Measurements from ENCODE around the gene GSG1L.
"Not testable (repeated sequence)": the region's sequence is repeated elsewhere in the genome, so short reads cannot be mapped to it uniquely, and the experiment has no call there.

The GSG1L gene

GRCh38 chr16:27947696-27948095, 115.8 kb downstream of the GSG1L start:
- no peak for DNase-seq (ENCODE audit: low spot score)

GRCh38 chr16:27945233-27945973, 118.1 kb downstream of the GSG1L start:
- no peak for DNase-seq (ENCODE audit: low spot score)

DNA sequence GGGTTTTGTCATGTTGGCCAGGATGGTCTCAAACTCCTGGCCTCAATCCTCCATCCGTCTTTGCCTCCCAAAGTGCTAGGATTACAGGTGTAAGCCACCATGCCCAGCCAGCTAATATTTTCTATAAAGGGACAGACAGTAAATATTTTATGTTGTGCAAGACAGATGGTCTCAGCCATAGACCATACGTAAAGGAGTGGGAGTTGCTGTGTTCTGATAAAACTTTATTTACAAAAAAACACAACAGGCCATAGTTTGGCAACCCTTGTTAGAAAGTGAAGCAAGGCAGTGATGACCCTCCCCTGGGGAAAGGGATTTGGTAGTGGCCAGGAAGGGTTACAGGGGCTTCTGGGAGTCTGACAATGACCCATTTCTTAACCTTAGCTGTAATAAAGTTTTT, 119.7 kb downstream of the GSG1L start:
- no peak for DNase-seq (ENCODE audit: low spot score)

GRCh38 chr16:27942071-27942470, 121.4 kb downstream of the GSG1L start:
- not testable (repeated sequence) for DNase-seq (ENCODE audit: low spot score)

DNA sequence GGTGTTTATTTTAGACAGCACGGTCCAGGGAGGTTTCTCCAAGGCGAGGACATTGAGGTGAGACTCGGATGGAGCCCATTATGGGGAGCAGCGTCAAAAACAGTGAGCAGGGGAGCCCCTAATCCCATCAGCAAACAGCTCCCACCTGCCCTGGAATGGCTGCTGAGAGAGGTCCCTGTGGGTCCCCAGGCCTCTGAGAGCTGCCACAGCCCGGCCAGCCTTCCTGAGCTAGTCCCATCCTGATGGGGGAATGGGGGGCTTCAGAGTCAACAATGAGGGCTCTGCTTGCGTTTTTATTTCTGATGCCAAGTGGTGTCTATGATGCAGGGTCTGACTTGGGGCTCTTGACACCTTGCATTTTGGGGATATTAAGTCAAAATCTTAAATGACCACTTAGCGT, 128.4 kb downstream of the GSG1L start:
- DNase-seq (ENCODE audit: low spot score) = no peak

- no peak for DNase-seq (ENCODE audit: low spot score)
These were observed 130.9 kb downstream of the GSG1L start for GRCh38 chr16:27932542-27933135.

DNA sequence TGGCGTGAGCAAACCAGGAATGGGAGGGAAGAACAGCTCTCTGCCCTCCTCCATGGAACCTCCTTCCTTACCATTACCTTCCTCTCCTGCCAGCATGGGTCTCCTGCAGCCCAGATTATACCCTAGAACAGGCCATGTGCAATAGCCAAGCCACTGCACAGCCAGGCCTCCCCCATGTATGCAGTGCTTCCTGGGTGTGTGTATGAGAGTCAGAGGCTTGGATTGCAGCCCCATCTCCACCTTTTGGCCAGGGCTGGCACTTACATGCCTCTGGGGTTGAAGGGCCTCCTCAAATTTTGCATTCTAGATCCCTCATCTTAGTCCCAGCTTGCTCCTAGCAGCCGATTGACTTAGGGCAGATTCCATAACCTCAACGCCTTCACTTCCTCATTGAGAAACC, 133.7 kb downstream of the GSG1L start:
- DNase-seq (ENCODE audit: low spot score) = no peak

DNA sequence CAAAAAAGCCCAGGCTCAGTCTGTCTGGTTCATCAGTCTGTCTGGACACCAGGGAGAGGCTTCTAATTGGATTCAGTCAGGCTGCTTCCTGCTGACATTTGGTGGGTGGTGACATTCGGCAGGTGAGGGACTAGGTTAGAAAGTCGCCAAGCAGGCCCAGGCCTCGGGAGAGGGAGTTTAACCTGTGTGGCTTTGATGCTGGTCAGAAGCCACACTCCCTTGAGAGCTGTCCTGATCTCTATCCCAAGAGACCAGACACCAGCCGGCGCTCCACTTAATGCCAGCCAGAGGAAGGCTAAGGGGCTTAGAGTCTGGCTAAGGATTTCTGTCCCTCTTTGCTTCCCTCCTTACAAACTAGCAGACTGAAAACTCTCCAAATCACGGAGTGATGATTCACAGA, 135.0 kb downstream of the GSG1L start:
- no peak for DNase-seq (ENCODE audit: low spot score)

DNA sequence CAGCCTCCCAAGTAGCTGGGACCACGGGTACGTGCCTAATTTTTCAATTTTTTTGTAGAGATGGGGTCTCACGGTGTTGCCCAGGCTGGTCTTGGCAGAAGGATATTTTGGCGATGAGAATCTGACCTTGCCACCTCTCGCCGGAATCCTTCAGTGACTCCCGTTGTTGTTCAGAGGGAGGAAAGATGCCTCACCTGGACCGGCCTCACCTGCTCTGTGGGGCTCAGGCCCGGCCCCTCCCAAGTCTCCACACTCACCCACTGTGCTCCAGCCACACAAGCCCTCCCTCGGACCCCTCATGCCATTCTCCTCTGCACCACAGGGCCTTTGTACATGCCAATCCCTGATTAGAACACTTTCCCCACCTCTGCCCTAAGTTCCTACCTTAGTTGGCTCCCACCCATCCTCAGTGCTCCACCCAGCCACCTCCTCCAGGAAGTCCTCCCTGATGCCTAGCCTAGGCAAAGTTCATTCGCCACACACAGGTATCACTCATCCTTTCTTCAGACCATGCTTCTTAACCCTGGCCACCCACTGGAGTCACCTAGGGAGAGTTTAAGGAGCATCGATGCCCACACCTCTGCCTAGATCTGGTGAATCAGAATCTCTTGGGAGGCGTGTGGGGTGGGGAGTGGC, 136.1 kb downstream of the GSG1L start:
- no peak for DNase-seq (ENCODE audit: low spot score)

DNA sequence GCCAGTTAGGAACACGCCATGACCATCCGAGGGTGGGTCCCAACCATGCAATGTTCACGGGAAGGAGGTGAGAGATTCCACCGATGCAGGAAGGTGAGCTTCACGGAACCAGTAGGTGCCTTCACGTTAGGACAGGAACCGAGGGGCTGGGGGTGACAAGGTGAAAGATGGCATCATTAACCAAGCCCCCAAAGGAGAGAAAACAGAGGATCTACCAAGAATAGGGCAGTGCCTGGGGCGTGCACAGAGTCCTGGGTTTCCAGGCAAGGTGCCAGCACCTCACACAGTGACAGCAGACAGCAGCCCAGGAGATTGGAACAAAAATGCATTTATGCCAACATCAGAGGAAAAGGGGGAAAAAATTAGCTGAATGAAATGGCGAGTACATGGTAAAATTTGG, 137.9 kb downstream of the GSG1L start:
- DNase-seq (ENCODE audit: low spot score) = no peak

GRCh38 chr16:27924411-27925118, 138.9 kb downstream of the GSG1L start:
- no peak for DNase-seq (ENCODE audit: low spot score)

GRCh38 chr16:27923751-27924150, 139.8 kb downstream of the GSG1L start:
- no peak for DNase-seq (ENCODE audit: low spot score)

DNA sequence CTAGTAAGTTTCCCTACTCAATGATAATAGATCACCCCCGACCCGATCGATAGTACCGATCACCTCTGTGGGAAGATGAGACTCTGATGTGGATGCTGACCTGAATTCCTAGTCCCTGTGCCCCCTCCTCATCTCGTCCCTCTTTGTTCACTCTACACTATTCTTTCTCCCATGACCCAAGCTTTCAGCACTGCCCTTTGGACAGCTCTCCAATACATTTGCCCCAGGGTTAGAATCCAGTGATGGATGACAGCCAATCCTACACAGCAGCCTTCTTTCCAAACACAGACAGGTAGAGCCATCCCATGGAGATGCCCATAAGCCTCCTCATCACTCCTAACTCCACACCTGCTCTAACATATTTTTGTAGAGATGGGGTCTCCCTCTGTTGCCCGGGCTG, 141.1 kb downstream of the GSG1L start:
- DNase-seq (ENCODE audit: low spot score) = no peak

- DNase-seq (ENCODE audit: low spot score) = no peak
These were observed 142.4 kb downstream of the GSG1L start for GRCh38 chr16:27921134-27921533.

GRCh38 chr16:27920391-27920891, 143.1 kb downstream of the GSG1L start:
- DNase-seq (ENCODE audit: low spot score) = peak; percentile 8

GRCh38 chr16:27918755-27919154, 144.8 kb downstream of the GSG1L start:
- DNase-seq (ENCODE audit: low spot score) = no peak

DNA sequence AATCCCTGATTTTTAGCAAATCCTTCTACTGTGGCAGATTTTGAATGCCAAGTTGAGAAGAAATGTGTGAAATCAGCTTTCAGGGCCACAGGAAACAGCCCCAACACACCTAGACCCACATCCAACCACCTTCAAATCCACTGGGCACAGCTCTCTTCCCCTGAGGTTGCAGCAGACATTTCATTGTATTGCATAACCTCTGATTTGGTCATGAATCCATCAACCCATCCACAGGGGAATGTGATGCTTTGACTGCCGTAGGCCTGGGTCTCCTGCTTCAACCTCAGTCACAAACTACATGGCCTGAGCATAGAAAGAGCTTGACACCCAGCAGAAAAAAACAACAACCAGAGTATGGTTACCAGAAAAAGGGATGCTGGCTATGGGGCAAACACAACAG, 145.6 kb downstream of the GSG1L start:
- DNase-seq (ENCODE audit: low spot score) = no peak

DNA sequence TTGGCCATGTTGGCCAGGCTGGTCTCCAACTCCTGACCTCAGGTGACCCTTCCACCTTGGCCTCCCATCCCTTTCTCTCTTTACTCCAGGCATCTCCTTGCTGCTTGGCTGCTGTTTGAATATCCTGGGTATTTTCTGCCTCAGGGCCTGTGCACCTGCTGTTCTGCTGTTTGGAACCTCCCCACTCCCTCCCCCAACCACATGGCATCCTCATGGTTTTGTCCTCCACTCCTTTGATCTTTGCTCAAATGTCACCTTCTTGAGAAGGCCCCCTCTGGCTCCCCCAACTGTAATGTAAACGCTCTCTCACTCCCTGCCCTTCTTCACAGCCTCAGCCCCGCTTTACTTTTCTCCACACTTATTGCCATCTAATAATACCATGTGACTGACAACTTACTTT, 152.0 kb downstream of the GSG1L start:
- no peak for DNase-seq (ENCODE audit: low spot score)

DNA sequence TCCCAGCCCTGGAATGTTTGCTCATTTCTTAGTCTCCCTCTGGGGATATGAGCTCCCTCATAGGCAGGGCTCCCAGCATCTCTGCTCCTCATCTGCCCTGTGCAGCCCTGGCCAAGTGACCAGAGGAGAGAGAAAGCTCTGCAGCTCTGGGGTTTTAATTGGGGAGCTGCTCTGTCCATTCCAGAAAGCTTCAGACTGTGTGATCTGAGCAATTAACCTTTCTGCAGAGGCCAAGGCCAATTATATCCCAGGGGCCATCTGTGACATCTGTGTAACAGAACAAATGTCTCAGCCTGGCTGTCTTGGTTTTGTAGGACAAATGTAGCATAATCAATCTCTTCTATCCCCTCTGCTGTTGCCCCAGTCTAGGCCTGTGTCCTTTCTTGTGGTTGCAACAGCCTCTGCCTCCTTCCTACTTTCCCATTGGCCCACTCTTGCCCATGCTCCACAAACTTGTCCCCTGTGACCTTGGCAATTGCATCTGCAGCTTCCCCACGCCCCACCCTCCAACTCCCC, 156.0 kb downstream of the GSG1L start:
- DNase-seq (ENCODE audit: low spot score) = no peak

DNA sequence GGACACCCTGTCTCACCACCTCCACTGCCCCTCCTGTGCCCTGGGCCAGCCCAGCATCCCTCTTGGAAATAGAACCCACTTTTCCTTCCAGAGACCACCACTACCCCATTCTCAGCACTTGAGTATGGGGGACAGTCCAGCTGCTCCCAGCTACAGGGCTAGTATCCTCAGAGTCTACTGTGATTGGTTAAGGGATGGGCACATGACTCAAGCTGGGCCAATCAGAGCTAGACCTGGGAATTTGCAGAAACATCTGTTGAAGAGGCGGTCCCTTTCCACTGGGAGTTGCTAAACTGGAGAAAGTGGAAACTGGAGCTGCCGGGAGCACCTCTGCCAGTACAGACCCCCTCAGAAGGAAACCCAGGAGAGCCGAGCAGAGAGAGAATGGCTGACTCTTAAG, 156.6 kb downstream of the GSG1L start:
- no peak for DNase-seq (ENCODE audit: low spot score)

- DNase-seq (ENCODE audit: low spot score) = no peak
These were observed 160.4 kb downstream of the GSG1L start for GRCh38 chr16:27903046-27903655.

DNA sequence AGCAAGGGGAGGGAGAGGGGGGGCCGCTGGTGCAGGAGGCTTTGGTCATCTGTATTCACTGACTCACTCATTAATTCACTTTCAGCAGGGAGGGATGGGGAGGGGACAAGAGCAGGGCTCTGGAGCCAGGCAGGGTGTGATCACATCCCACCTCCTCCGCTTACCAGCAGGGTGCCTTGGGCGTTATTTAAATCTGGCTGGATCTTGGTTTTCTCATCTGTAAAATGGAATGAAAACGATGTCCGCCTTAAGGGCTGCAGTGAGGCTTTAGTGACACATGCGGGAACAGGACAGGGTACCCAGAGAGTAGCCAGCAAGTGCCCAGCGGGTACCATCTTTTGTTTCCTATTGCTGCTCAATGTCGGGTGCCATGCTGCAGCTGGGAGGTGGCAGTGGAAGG, 161.0 kb downstream of the GSG1L start:
- no peak for DNase-seq (ENCODE audit: low spot score)

Data from kidney tubule cell (primary cell).